SH-SY5Y (cell line): ENCODE data around the gene FA2H.

Experiments used
- GATA2 ChIP-seq: IDR thresholded peaks from 2 replicates; pipeline ENCODE4 v1.6.1; 2011; ENCODE audit warnings: mild to moderate bottlenecking, low read depth, low read length
- GATA3 ChIP-seq: IDR thresholded peaks from 2 replicates; pipeline ENCODE4 v1.6.1; 2011; ENCODE audit warnings: low read depth, mild to moderate bottlenecking, low read length, moderate library complexity

DNA sequence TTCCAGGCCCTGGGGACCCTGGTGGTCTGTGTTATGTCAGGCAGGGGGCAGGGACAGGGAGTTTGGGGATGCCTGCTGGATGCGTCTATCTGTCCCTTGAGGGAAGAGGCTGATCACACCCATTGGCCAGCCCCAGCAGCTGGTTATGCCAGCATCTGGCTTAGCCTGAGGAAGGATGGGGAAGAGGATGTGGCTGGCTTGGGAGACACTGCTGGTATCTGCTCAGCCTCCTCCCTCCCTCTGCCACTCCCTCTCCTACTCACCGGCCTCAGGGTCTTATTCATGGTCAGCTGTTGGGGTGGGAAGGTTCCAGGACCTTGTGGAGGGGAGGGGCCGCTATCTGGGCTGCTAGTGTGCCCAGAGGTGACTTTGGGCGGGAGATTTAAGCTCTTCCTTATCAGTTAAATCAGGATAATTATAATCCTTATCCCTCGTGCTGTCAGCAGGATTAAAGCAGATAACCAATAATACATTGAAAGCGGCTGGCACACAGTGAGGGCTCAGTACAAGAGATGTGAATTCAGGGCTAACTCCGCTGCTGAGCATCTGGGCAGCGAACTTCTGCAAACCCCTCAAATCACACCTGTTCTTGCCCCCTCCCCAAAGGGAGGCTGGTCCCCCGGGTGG lies 38.0 kb downstream of the FA2H start:
- TF ChIP-seq GATA3 = no peak
- TF ChIP-seq GATA2 = peak; percentile 71
